DND-41 (cell line): Measurements from ENCODE around the gene CROCC.

Experiments used
- EZH2 ChIP-seq: IDR thresholded peaks from 3 replicates; pipeline ENCODE4 v1.6.1; 2012; ENCODE audit warnings: borderline replicate concordance, low read depth, mild to moderate bottlenecking, moderate library complexity, low read length, inconsistent platforms; ENCODE audit not compliant: severe bottlenecking
- TF ChIP-seq, protein P1 (sequence below): IDR thresholded peaks from 2 replicates; pipeline ENCODE4 v1.5.1; 2012; ENCODE audit warnings: borderline replicate concordance, low read length, moderate library complexity, mild to moderate bottlenecking; ENCODE audit not compliant: poor library complexity, severe bottlenecking; ENCODE audit errors: extremely low read depth

DNA sequence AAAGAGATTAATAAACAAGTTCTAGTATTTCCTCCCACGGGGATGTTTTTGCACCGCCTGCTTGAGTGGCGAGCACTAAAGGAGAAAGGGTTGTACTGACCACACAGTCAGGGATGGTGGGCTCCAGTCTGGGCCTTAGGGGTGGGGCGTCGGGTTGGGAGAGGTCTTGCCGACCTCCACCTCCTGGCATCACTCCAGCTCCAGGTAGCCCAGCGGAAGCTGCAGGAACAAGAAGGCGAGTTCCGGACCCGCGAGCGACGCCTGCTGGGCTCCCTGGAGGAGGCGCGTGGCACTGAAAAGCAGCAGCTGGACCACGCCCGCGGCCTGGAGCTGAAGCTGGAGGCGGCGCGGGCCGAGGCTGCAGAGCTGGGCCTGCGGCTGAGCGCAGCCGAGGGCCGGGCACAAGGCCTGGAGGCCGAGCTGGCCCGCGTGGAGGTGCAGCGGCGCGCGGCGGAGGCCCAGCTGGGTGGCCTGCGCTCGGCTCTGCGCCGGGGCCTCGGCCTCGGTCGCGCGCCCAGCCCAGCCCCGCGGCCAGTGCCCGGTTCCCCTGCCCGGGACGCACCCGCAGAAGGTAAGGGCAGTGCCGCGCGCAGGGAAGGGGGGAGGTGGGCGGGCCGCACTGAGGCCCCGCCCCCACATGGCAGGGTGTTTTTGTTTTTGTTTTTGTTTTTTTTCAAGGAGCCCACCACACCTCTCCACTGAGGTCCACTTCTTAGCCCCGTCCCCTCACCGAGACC, 39.0 kb downstream of the CROCC start:
- TF ChIP-seq, protein P1, sequence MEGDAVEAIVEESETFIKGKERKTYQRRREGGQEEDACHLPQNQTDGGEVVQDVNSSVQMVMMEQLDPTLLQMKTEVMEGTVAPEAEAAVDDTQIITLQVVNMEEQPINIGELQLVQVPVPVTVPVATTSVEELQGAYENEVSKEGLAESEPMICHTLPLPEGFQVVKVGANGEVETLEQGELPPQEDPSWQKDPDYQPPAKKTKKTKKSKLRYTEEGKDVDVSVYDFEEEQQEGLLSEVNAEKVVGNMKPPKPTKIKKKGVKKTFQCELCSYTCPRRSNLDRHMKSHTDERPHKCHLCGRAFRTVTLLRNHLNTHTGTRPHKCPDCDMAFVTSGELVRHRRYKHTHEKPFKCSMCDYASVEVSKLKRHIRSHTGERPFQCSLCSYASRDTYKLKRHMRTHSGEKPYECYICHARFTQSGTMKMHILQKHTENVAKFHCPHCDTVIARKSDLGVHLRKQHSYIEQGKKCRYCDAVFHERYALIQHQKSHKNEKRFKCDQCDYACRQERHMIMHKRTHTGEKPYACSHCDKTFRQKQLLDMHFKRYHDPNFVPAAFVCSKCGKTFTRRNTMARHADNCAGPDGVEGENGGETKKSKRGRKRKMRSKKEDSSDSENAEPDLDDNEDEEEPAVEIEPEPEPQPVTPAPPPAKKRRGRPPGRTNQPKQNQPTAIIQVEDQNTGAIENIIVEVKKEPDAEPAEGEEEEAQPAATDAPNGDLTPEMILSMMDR, result no peak
- TF ChIP-seq EZH2, result no peak
